ENCODE results near the gene CCDC63.

GRCh38 chr12:110903511-110903910 lies 56.7 kb downstream of the CCDC63 start:
- TF ChIP-seq MAX (IDR thresholded peaks at IDR 0.05) (no peak), TCF12 (IDR thresholded peaks at IDR 0.05; ENCODE audit: low read depth) (no peak), TAF1 (IDR thresholded peaks at IDR 0.05; ENCODE audit: low read depth) (no peak), CREB1 (IDR thresholded peaks at IDR 0.05; ENCODE audit: low read depth) (no peak)

Data from Ishikawa (cell line).